CD1c-positive myeloid dendritic cell (primary cell): ENCODE measurements around the gene BBS12.

Experiments used
- DNase-seq: peaks from one replicate; pipeline ENCODE4 v3.0.0-alpha.2; 2016; ENCODE audit errors: extremely low spot score

BBS12 gene

GRCh38 chr4:122715221-122715620 is 17.3 kb upstream of the BBS12 start:
- no peak for DNase-seq

- DNase-seq, result peak; percentile 63
Observed at GRCh38 chr4:122716825-122717448, 15.6 kb upstream of the BBS12 start.

GRCh38 chr4:122718281-122718680 is 14.2 kb upstream of the BBS12 start:
- no peak for DNase-seq

DNA sequence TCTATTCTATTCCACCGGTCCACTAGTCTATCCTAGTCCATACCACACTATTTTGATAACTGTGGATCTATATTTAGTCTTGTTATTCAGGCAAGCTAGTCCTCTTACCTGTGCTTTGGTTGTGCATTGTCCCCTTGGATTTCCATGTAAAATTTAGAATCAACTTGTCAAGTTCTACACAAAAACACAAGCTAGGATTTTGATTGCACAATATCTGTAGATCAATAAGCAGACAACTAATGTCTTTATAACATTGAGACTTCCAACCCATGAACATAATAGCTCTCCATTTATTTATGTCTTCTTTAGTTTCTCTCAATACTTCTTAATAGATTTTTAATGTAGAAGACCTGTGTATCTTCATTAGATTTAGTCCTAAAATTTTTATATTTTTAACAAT is 10.2 kb upstream of the BBS12 start:
- no peak for DNase-seq

- no peak for DNase-seq
Observed at GRCh38 chr4:122728856-122729255, 3.6 kb upstream of the BBS12 start.

GRCh38 chr4:122731676-122732075 is 828 bp upstream of the BBS12 start:
- no peak for DNase-seq

DNA sequence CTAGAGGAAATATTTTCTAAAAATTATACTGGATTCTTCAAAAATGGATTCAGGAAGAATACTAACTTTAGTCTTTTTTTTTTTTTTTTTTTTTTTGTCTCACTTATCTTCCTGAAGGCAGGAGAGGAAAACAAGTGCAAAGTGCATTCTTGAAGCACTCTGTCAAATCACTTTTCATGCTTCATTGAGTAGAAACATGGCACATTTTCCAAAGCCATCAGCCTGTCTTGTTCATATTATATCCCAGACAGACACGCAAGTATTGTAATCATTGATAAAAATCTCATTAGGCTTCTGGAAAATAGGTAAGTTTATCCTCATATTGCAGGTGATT is 1.2 kb downstream of the BBS12 start:
- DNase-seq, result no peak

- no peak for DNase-seq
Observed at GRCh38 chr4:122739174-122739573, 6.7 kb downstream of the BBS12 start.

- no peak for DNase-seq
Observed at GRCh38 chr4:122742933-122743829, 10.7 kb downstream of the BBS12 start.

- DNase-seq, result peak; percentile 59
Observed at GRCh38 chr4:122744229-122744628, 11.7 kb downstream of the BBS12 start.

DNA sequence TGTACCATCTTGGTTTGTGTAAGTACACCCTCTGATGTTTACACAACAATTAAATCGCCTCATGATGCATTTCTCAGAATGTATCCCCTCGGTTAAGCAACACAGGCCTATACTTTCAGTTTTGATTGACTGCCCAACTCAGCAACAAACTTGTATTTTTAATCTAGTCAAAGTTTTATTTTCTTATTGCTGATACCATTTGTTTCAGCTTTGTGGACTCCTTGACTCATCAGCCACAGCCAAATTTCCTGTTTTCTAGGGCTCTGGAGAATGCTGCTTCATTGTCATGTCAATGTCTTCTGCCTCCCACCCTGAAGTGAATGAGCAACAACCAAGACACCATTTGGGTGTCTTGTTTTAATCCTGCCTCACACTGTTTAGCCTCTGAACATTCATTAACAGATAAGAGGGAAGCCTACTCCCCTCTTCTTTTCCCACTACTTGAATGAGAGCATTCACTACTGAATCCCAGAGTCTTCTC is 14.0 kb downstream of the BBS12 start:
- peak; percentile 16 for DNase-seq

DNA sequence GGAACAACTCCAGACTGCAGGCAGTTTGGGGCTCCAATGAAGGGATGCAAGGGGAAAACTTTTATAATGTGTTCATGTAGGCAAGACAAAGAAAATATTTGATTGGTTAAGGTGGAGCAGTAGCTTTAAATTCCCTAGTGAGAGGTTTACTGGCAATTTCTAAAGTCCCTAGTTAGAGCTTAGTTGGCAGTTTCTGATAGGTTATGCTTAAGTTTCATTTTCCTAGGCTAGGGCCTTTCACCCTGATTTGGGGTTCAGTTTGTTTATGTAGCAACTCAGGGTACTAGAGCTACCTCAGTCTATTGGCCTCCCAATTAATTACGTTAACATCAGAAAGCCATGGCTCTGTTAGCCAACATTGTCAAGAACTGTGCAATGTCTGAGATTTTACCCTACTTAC is 14.6 kb downstream of the BBS12 start:
- DNase-seq, result no peak

- no peak for DNase-seq
Observed at GRCh38 chr4:122747883-122748282, 15.4 kb downstream of the BBS12 start.

DNA sequence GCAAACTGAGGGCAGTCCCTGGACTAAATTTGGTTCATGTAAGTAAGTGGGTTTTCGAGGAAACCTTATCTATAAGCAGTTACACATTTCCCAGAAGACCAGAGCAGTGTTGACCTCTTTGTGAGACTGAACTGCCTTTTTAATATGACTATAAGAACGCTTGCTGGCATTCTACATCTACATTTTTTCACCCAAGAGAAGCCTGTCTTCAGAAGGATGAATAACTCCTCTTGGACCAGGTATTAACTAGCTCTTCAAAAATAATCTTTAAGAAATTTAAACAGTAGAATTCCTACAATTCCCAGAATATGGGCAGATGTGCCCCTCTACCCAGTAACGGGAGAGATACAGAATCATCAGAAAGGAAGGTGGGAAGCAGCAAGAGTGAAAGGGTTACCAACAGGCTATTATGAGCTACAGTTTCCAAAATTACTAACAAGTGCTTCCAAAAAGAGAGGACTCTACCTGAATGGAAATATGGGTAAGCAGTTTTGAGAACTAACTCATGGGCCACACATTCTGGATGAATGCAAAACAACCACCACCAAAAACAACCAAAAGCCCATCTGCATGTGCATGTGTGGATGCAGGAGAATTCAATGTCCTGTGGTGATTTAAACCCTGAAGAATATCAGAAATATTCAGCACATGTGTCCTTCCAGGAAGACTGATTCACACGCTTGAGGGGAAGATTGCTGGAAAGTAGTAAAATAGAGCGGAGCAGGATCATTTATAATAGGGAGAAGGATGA is 17.4 kb downstream of the BBS12 start:
- no peak for DNase-seq

DNA sequence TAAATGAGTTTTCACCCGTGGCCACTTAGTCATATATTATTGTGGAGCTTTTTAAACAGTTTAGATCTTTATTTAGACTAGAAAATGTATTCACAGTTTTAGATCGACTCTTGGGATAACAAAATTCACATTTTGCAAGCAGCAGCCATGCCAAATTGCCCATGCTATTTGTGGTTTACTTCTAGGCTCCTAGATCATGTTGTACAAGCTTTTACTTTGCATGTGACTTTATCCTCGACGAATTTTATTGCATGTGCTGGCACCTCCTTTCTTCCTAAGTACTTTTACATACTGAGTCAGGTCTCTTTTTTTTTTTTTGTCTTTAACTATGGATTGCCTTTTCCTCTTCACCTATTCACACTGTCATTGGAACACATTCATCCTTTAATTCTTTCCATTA is 23.2 kb downstream of the BBS12 start:
- DNase-seq, result no peak

DNA sequence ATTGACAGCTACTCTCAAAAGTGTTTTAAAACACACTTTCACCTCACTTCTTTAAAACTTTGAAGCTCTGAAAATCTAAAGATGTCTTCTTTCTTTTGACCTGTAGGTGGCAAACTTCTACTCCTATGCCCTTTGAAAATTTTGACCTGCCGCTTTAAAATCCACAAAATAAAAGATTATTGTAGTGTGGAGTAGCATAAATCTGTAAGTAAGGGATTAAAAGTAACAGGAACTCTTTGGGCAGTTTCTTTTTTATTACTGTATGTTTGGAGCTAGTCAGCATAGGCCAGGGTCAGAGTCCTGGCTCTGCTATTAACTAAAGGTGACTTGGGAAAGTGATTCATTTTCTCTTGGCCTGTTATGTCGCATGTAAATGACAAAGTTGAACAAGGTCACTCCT is 25.5 kb downstream of the BBS12 start:
- DNase-seq, result peak; percentile 55

GRCh38 chr4:122759639-122760310 is 27.3 kb downstream of the BBS12 start:
- no peak for DNase-seq

DNA sequence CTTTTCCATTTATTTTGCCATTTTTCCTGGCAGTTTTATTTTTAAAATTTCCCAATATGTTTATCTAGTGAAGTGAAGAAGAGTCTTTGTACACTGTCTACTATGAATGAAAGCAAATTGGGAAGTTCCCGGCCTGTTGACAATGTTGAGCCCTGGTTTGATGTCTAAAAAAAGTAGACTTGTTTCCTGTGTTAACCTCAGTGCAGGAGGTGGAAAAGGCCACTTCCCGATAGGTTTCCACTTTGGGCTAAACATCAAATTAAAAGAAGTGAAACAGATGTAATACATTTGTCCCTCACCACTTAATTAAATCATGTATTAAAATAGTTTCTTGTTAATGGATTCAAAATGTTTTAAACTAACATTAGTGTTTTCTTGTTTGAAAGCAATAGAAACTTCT is 30.0 kb downstream of the BBS12 start:
- peak; percentile 16 for DNase-seq

GRCh38 chr4:122762966-122763716 is 30.6 kb downstream of the BBS12 start:
- DNase-seq, result no peak

GRCh38 chr4:122764071-122764820 is 31.7 kb downstream of the BBS12 start:
- DNase-seq, result no peak

GRCh38 chr4:122764821-122765215 is 32.3 kb downstream of the BBS12 start:
- peak; percentile 13 for DNase-seq
